ENCODE data around the gene ALDH3B1.
"Not testable (repeated sequence)": the region's sequence is repeated elsewhere in the genome, so short reads cannot be mapped to it uniquely, and the experiment has no call there.

ALDH3B1 gene, protein sequence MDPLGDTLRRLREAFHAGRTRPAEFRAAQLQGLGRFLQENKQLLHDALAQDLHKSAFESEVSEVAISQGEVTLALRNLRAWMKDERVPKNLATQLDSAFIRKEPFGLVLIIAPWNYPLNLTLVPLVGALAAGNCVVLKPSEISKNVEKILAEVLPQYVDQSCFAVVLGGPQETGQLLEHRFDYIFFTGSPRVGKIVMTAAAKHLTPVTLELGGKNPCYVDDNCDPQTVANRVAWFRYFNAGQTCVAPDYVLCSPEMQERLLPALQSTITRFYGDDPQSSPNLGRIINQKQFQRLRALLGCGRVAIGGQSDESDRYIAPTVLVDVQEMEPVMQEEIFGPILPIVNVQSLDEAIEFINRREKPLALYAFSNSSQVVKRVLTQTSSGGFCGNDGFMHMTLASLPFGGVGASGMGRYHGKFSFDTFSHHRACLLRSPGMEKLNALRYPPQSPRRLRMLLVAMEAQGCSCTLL

GRCh38 chr11:68010090-68011041 lies at the start of gene ALDH3B1:
Gene ALDH3B1 (plus strand): TSS chr11:68010327. CDS start chr11:68015298, 4,971 bp downstream.
- DNase-seq (ENCODE audit: low read depth, low spot score) = peak; percentile 58

DNA sequence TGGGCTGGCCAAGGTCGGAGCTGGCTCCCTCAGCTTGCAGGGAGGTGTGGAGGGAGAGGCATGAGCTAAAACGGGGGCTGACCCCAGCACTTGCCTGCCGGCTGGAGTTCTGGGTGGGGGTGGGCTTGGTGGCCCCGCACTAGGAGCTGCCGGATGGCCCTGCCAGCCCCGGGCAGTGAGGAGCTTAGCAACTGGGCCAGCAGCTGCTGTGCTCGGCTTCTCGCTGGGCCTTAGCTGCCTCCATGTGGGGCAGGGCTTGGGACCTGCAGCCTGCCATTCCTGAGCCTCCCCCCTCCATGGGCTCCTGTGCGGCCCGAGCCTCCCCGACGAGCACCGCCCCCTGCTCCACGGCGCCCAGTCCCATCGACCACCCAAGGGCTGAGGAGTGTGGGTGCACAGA lies 46.9 kb upstream of the ALDH3B1 start:
- not testable (repeated sequence) for DNase-seq (ENCODE audit: low read depth, low spot score)

GRCh38 chr11:67963879-67964278 lies 46.2 kb upstream of the ALDH3B1 start:
- not testable (repeated sequence) for DNase-seq (ENCODE audit: low read depth, low spot score)

GRCh38 chr11:67964746-67965145 lies 45.4 kb upstream of the ALDH3B1 start:
- DNase-seq (ENCODE audit: low read depth, low spot score) = not testable (repeated sequence)

DNA sequence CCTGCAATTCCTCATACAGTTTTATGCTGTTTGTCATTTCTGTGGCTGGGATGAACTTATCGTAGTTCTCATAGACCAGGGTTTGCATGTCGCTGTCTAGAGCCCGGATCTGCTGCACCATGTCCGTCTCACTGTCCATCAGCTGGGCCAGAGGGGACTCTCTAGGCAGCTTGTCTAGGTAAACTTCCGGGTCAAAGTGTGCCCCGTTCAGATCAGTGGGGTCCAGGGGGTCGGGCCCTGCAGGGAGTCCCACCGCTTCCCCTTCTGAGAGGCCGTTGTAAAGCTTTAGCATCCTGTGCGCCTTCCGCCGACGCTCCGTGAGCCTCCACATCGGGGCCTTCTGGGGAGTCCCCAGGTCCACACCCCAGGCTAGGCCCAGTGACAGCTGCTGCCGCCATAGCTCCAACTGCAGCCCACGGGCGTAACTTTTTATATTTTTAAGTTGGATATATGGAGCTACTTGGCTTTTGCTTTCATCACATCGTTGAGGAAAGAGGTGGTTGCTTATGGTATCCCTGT lies 44.2 kb upstream of the ALDH3B1 start:
- not testable (repeated sequence) for DNase-seq (ENCODE audit: low read depth, low spot score)

DNA sequence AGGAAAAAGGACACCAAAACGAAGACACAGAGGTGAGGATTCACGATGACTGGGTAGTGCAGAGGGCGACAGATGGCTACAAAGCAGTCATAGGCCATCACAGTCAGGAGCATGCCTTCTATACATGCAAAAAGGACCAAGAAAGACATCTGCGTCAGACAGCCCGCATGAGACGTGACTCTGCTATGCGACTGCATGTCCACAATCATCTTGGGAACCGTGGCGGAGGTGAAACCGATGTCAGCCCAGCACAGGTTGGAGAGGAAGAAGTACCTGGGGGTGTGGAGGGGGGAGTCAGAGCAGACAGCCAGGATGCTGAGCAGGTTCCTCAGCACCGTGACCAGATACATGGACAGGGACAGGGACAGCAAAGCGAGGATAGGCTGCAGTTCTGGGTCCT lies 35.4 kb upstream of the ALDH3B1 start:
- DNase-seq (ENCODE audit: low read depth, low spot score) = not testable (repeated sequence)

GRCh38 chr11:67978766-67979418 lies 31.2 kb upstream of the ALDH3B1 start:
- DNase-seq (ENCODE audit: low read depth, low spot score) = not testable (repeated sequence)

GRCh38 chr11:67981226-67981625 lies 28.9 kb upstream of the ALDH3B1 start:
- DNase-seq (ENCODE audit: low read depth, low spot score) = not testable (repeated sequence)

- DNase-seq (ENCODE audit: low read depth, low spot score) = not testable (repeated sequence)
These were observed 27.8 kb upstream of the ALDH3B1 start for GRCh38 chr11:67982255-67982857.

DNA sequence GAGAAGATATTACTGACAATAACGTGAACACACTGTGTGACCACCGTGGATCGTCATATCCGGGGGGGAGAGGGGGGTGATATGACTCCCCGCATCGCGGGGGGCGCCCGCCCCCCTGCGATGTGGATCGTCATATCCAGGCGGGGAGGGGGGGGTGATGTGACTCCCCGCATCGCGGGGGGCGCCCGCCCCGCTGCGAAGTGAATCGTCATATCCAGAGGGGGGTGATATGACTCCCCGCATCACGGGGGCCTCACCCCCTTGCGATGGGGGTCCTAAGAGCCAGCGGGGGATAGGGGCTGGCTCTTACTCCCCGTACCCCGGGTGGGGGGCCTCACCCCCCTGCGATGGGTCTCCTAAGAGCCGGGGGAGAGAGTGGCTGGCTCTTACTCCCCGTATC lies 26.2 kb upstream of the ALDH3B1 start:
- no peak for DNase-seq (ENCODE audit: low read depth, low spot score)

DNA sequence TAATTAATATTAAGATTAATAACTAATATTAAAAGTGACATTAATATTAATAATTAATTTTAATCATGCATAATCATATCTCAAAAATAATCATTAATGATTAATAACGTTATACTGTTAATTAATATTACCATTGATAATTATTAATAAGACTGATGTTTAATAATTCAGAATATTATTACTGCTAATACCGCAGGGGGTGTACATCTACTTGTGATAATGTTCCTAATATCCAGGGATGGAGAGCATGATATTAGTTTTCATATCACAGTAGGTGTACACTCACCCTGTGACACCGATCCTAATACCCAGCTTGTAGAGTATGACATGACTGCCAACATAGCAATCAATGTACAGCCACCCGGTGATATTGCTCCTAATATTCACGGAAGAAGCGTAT lies 24.8 kb upstream of the ALDH3B1 start:
- DNase-seq (ENCODE audit: low read depth, low spot score) = not testable (repeated sequence)

DNA sequence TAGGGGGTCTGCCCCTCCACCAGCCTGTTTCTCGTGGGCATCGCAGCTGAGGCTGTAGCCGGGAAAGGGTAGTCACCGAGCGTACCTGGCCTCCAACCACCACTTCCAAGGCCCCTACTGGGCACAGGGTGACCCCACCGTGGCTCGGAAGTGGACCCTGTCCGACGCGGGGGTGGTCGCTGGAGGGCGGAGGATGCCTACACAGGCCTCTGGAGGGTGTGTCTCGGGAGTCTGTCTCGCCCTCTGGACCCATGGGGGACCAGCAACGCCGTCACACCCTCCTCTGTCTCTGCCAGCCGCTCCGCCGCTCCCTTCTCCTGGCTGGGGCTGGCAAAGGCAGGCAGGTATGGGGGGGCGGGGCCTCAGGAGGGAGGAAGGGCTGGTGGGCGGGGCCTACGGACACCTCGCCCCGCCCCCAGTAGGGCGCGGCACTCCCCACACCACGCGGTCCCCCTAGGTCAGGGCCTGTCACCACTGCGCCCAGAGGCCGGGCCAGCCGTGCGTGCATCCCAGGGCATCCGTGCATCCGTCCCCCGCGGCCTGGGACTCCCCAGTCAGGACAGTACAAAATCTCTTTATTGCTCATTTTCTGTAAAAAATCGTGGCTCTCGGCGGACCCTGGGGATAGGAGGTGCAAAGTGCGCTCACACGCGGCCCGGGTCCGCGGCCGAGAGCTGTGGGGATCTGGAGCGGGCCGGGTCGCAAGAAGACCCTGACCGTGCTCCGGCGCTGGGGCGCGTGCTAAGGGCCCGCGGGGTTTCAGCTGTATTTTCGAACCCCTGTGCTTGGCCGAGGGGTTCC lies 19.4 kb upstream of the ALDH3B1 start:
- not testable (repeated sequence) for DNase-seq (ENCODE audit: low read depth, low spot score)

- DNase-seq (ENCODE audit: low read depth, low spot score) = not testable (repeated sequence)
These were observed 18.6 kb upstream of the ALDH3B1 start for GRCh38 chr11:67991347-67992121.

GRCh38 chr11:67993821-67994220 lies 16.3 kb upstream of the ALDH3B1 start:
- DNase-seq (ENCODE audit: low read depth, low spot score) = not testable (repeated sequence)

- DNase-seq (ENCODE audit: low read depth, low spot score) = not testable (repeated sequence)
These were observed 15.7 kb upstream of the ALDH3B1 start for GRCh38 chr11:67994387-67994786.

GRCh38 chr11:67995129-67995528 lies 15.0 kb upstream of the ALDH3B1 start:
- DNase-seq (ENCODE audit: low read depth, low spot score) = not testable (repeated sequence)

DNA sequence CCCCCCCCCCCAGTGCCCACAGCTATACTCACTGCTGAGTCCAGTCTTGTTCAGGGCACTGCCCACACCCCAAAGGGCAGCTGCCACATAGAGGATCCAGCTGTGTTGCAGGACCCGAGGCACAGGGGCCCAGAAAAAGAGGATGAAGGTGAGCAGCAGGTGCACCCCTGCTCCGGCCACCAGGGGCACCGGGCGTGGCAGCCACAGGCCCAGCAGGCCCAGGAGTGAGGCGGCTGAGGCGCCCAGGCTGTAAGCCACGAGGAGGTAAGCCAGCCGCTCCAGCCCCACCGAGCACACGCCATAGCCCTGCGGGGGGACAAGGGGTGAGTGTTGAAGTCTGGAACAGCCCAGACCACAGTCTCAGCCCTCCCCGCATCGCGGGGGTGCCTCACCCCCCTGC lies 14.5 kb upstream of the ALDH3B1 start:
- DNase-seq (ENCODE audit: low read depth, low spot score) = not testable (repeated sequence)

GRCh38 chr11:67996051-67996450 lies 14.1 kb upstream of the ALDH3B1 start:
- DNase-seq (ENCODE audit: low read depth, low spot score) = no peak
